ENCODE measurements around the gene GAPT. TPM values are rescaled to one million over a fixed set of nuclear protein-coding genes. Genes with fewer than 3 reads are reported as not detected.

The GAPT gene
- total RNA-seq, 1 experiment from 2014 or later = not detected

- in situ Hi-C loops (cut with HindIII; ENCODE audit: low pct_unique_long_range_greater_than_20kb, low sequenced_read_pairs) = no loop called here
- no peak for DNase-seq (ENCODE audit: low read depth, low spot score)
Observed at GRCh38 chr5:58544195-58544594, 53.0 kb downstream of the GAPT start.

- in situ Hi-C loops (cut with HindIII; ENCODE audit: low pct_unique_long_range_greater_than_20kb, low sequenced_read_pairs) = no loop called here
- no peak for DNase-seq (ENCODE audit: low read depth, low spot score)
Observed at GRCh38 chr5:58544926-58545325, 53.7 kb downstream of the GAPT start.

- DNase-seq (ENCODE audit: low read depth, low spot score) = no peak
Observed at GRCh38 chr5:58545912-58546311, 54.7 kb downstream of the GAPT start.

More at GRCh38 chr5:58545912-58546311, 54.7 kb downstream of the GAPT start:
- in situ Hi-C loops (cut with HindIII; ENCODE audit: low pct_unique_long_range_greater_than_20kb, low sequenced_read_pairs) = no loop called here

Small RNAs within 50 kb of the gene (small RNA-seq; reads per million reads assigned to genes)
- 0 reads per million in 2 experiments for gene MIR548AE2

Other genes with a start within 250 kb of the GAPT start
- 125 and 156 TPM in 2 replicates for gene PLK2, start 31.3 kb upstream of the GAPT start, total RNA-seq (2014; rRNA removed; shearing (Covaris generic))
- 0.13 and 0.24 TPM in 2 replicates for gene RAB3C, start 91.6 kb downstream of the GAPT start, total RNA-seq (2014; rRNA removed; shearing (Covaris generic))